HG02610 (cell line): ENCODE results near the gene ST3GAL3.

ENCODE experiments used
- ATAC-seq: cut with Tn5 transposase; IDR thresholded peaks from one replicate; pipeline ENCODE4 v1.9.1; 2021; ENCODE audit warnings: mild to moderate bottlenecking, moderate library complexity; ENCODE audit not compliant: unreplicated experiment

Gene ST3GAL3, protein sequence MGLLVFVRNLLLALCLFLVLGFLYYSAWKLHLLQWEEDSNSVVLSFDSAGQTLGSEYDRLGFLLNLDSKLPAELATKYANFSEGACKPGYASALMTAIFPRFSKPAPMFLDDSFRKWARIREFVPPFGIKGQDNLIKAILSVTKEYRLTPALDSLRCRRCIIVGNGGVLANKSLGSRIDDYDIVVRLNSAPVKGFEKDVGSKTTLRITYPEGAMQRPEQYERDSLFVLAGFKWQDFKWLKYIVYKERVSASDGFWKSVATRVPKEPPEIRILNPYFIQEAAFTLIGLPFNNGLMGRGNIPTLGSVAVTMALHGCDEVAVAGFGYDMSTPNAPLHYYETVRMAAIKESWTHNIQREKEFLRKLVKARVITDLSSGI

DNA sequence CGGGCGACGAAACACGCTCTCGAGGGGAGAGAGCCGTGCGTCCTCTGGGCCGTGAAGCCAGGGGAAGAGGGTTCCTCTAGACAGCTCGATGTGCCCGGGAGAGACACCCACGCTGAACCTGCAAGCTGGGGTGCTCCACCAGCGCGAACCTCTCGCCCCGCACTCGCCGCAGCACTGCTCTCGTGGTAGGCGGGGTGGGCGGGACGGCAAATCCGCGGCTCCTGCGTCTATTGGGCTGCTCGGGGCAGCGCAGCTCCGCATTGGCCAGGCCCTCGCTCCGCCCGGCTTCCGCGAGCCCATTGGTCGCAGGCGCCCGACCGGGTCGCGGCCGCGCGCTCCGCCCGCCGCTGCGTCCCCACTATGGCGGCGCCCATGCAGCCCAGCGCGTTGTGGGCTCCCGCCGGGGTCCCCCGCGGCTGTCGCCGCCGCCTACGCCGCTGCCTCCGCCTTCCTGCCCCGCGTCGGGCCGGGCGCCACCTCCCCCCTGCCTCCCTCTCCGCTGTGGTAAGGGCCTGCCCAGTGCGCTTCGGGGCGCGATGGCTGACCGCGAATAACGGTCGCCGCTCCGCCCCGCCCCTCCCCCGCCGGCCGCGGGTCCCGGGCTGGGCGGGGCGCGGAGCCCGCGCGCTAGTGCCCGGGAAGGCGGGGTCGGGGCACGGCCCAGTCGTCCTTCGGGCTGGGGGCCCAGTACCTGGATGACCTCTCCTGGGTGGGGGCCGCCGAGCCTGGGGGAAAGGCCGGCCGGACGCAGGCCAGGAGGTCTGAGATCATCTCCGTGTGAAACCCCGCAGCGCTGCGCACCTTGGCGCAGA is at the start of gene ST3GAL3:
ST3GAL3 (plus strand) TSS at position 347 of the 812 bp plus-strand sequence. CDS start 28,727 bp downstream, outside the sequence.
- ATAC-seq, result peak; percentile 94

DNA sequence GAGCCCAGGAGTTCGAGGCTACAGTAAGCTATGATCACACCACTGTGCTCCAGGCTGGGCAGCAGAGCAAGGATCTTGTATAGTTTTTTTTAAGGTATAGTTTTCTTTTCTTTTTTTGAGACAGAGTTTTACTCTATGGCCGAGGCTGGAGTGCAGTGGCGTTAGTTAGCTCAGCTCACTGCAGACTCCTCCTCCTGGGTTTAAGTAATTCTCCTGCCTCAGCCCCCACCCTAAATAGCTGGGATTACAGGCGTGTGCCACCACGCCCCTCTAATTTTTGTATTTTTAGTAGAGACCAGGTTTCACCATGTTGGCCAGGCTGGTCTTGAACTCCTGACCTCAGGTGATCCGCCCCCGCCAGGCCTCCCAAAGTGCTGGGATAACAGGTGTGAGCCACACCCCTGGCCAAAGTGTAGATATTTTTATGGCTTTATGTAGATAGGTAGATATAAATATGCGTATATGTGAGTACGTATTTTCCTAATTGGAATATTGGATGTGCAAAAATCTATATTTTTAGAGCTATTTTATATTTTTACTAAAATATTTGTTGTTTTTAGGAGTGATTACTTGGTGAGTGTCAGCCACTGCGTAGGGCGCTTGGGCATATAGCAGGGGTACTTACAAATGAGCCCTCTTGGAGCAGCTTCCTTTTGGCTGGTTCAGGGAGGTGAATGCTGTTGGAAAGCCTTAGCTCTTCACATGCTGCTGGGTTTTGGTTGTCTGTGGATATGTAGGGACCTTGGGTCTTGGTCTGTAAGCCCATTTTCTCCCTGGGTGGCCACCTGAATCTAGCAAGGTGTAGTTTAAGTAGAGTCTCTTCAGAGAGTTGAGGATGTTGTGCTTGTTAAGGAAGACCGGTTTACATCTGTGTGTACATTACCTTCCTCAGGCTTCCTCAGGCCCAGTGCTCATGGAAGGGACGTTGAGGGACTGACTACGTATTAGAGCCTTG is 47.8 kb upstream of the ST3GAL3 start:
- no peak for ATAC-seq

DNA sequence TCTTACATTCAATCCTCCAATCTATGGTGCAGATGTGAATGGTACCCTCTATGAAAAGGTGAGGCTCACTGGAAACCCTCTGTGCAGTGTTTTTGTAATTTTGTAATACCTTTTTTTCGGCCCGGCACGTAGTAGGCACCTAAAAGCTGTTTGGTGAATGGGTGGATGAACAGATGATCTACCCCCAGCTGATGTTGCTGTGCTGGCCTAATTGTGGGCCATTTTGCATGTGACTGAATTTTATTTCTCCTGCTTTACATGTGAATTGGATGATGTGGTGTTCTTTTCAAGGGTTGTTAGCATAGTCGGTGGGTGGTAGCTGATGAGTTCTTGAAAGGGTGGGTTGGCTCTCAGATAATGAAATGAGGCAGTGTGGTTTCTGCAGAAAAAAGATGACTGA is 47.0 kb upstream of the ST3GAL3 start:
- ATAC-seq, result no peak

DNA sequence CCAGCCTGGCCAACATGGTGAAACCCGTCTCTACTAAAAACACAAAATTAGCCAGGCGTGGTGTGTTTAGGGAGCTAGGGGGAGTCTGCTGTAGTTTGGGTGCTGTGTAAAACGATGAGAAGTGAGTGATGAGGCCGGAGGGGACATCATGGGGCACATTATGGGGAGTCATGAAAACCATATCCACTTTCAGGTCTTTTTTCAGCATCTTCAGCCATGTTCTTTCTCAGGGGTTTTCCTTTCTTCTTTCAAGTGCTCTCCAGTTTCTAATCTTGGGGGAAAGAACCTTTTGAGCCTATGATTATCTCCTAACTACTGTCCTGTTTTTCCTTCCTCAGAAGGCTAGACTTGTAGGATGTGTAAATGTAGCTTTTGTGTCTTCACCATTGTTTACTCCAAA is 43.0 kb upstream of the ST3GAL3 start:
- ATAC-seq, result peak; percentile 71

DNA sequence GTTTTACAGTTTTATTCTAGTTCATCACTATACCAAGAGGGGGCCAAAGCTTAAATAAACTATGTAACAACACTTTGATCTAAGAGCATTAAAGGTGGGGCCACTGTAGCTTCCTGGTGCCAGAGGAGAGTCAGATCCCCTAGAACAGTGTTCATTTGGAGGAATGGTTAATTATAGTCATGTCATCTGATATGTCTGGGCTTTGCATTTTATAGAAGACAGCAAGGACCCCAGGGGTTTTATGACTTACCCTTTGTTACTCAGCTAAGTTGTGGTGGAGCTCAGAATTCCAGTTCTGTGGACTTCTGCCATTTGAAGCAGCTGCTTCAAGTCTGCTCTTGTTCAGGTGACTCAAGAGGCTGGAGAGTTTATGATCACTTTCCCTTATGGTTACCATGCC is 40.7 kb upstream of the ST3GAL3 start:
- ATAC-seq, result no peak

DNA sequence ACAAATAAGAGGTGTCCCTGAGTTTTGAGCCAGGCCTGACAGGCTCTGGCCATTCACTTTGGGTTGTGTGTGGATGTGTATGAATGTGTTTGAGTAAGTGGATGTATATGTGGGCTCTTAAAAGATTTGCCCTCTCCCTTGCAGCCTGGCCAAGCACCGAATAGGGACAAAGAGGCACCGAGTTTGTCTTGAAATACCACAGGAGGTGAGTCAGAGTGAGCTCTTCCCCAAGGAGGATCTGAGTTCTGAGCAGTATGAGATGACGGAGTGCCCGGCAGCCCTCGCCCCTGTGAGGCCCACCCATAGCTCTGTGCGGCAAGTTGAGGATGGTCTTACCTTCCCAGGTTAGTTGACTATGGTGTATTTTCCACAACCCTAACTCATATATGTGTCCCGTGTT is 38.4 kb upstream of the ST3GAL3 start:
- no peak for ATAC-seq

DNA sequence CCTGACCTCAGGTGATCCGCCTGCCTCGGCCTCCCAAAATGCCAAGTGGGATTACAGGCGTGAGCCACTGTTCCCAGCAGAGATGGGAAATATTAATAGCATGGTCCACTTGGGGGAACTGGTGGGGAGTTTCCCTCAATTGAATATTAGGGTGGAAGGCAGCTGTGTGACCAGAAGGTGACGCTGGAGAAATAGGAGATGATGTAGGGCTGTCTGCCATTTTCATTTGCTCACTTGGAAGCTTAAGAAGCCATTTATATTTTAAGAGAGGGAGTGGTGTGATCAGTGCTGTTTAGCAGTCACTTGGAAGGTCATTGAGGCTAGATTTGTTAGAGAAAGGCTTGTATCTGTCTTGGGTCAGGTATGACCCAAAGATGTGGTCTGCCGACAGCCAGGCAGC is 37.5 kb upstream of the ST3GAL3 start:
- no peak for ATAC-seq

DNA sequence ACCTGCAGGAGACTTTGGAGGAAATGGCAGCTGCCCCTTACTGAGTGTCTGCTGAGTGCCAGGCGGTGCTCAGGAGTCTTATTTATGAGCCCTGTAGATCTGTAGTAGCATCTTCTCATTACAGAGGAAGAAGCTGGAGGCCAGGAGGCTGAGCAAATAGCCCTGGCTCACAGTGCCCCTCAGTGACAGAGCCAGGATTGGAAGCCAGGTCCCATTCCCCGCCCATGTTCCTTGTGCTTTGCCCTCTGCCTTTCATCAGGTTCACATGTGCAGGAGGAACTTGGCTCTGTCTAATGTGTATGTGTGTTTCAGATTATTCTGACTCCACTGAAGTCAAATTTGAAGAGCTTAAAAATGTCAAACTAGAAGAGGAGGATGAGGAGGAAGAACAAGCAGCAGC is 36.1 kb upstream of the ST3GAL3 start:
- ATAC-seq, result no peak

DNA sequence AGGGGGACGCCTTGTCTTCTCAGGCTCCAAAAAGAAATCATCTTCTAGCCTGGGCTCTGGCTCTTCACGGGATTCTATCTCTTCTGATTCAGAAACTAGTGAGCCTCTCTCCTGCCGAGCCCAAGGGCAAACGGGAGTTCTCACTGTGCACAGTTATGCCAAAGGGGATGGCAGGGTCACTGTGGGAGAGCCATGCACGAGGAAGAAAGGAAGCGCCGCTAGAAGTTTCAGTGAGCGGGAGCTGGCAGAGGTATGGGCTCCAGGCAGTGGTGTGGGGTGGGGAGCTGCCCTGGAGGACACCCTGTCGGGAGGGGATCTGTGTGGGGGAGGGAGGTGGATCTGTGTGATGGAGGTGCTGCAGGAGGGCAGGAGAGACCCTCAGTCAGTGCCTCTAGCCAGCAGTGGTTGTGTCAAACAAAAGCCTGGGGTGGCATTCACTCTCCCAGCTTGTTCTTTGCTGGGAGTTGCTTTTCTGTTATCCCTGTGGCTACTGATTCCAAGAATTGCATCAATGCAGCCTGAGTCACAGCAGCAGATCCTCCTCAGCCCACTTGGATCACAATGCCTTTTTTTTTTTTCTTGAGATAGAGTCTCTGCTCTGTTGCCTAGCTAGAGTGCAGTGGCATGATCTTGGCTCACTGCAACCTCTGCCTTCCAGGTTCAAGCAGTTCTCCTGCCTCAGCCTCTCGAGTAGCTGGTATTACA is 35.6 kb upstream of the ST3GAL3 start:
- ATAC-seq, result no peak

DNA sequence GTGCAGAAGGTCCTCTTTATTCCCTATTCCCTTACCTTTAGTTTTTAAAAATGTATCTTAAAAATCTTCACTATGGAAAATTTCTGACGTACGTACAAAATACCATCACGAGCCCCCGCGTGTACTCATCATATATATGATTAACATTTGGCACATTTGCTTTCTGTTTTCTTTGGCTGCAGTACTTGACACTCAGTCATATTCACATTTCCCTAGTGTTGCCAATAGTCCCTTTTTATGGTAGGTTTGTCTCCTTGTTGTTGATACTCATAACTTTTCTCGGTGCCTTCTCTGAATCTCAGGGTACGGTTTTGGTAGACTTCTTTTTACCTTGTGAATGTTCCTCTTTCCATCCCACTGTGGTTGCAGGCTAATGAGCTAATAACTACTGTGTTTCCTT is 34.1 kb upstream of the ST3GAL3 start:
- ATAC-seq, result no peak

DNA sequence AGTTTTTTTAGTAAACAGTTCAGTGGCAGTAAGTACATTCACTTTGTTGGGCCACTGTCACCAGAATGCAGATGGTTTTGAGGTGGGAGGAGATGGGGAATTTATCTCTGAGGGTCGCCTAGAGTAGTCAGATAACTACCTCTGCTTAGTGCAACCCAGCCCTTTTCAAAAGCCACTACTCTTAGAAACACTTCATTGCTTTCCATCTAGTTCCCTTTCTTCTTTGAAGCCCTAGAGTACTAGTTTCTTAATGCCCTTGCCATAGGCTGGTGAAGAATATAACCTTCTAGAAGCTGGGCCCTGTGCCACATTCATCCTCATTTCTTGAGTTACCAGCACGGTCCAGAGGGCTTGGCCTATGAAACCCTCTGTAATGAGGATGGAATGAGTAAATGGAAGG is 28.4 kb upstream of the ST3GAL3 start:
- no peak for ATAC-seq

DNA sequence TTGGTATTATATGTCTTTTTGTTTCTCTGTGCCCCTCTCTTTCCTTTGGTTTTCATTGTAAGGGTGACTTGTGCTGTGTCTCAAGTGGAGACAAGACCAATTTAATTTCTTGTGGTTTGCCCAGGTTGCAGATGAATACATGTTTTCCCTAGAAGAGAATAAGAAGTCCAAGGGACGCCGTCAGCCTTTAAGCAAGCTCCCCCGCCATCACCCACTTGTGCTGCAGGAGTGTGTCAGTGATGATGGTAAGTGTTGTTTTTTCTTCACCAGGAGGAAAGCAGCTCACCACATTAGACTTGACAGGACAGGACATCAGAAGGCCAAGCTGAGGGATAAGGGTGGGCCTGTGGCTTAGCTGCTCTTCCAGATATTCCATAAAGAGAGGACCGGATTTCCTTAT is 23.8 kb upstream of the ST3GAL3 start:
- no peak for ATAC-seq

DNA sequence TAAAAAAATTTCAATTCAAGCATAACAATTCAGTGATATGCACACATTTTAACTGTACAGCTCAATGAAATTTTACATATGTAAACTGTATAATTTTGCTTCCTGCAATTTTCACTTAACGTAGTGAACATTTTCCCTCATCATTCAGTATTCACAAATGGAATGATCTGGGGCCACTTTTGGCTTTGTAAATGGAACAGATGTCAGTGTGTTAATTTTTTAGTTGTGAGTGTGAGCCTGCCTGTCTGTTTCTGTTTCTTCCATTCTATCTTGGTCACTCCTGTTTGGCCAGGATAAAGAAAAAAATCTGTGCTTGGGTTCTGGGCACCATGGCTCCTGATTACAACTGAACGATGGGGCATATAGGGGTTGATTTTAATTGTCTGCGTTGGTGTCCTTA is 20.5 kb upstream of the ST3GAL3 start:
- no peak for ATAC-seq

DNA sequence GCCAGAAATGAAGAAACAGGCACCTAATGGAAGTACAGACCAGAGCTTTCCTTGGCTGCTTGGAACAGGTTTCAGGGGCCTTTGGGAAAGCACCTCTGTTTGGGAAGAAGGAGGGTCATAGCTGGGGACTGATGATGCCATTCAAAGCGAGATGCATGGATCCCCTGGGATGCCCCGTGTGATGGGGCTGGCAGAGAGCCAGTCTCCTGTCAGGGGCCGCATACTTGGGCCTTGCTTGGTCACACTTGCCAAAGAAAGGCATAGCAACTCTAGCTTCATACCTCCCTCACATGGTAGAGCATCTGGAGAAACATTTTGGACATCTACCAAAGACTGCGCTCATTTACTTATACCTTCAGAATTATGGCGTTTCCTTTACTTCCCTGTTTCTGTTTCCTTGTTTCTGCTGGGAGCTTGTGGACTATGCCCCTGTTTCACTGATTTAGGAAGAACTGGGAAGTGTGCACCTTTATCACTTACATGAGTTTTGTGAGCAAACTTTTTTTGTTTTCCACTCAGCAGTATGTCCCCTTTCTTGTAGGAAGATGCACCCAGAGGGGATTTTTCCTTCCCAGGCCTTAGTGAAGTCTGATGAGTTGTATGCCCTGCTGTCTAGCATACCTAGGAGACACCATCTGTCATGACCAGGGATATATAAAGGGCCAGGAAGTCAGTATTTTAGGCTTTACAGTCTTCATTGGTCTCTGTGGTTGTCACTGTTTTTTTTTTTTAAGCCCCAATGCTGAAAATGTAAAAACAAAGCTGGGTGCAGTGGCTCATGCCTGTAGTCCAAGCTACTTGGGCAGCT is 19.8 kb upstream of the ST3GAL3 start:
- no peak for ATAC-seq

DNA sequence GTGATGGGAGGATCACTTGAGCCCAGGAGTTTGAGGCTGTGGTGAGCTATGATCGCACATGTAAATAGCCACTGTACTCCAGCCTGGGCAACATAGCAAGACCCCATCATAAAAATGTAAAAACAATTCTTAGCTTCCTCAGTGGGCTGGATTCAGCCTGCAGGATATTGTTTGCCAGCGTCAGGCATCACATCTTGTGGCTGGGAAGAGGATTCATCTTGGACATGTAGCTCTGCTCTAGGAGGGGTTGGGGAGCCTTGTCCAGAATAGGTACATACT is 19.3 kb upstream of the ST3GAL3 start:
- no peak for ATAC-seq

DNA sequence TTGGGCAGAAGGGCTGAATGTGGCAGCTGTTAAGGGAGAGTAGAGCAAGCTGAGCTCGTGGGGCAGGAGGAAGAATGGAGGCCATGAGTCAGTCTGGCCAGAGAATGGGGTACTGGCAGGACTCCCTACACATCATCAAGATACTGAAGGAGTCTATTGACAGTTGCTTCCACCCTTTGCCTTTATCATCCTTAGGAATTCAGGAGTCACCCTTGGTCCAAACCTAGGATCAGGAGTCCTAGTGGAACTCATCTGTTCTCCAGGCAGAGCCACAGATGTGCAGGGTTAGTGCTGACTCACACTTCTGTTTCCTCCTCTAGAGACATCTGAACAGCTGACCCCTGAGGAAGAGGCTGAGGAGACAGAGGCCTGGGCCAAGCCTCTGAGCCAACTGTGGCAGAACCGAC is 18.7 kb upstream of the ST3GAL3 start:
- ATAC-seq, result no peak

DNA sequence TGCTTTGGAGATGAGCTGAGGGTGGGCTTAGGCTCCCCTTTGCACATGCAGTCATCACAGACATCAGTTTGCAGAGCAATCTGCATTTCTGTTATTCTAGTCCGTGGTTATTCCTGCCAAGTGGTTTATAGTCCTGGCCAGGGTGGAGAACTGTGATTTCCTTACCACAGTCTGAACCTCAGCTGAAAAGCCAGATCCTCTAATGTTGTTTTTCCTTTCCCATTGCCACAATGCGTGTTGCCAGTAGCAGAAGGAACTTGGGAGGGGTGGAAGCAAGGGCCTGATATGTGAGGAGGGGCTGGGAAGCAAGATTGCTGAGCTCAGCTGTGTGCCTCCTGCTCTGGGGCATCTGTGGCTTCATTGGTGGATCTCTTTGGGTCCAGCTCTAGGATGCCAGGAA is 18.0 kb upstream of the ST3GAL3 start:
- no peak for ATAC-seq

DNA sequence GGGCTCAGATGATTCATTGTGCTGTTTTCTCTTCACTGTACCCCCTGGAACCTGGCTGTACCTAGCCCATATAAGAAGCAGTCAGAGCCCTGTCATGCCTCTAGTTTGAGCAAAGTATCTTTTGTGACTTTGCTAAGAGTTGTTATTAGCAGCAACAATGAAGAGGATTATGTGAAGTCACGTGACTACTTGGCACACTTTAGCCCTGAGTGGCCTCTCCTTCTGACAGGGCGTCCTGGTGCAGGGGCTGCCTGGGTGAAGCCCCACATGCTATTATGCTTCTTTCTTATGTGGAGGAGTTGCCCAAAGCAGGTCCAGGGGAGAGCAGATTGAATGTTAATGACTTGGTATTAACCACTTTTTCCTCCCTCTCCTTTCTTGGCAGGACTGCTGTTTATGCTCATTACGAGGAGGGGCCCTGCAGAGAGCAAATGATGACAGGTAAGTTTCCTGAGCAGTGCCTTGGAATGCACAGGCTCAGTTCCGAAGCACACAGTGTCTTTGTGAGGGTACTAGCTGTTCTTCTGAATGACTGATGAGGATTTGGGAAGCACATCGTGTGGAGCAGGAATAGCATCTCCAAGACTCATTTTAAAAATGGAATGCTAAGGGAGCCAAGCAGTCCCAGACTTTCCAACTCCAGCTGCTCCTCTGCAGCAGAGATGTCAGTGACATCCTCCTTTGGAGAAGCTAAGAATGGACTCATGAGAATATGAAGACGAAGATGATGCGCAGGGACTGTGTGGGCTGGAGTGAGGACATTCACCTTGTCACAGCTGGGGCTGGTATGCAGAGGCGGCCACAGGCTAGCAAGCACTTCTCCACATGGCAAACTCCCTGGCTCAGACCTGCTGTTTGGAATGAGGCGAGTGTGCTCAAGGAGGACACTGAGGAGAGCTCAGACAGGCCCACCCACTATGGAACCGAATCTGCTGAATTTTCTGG is 15.2 kb upstream of the ST3GAL3 start:
- ATAC-seq, result no peak

DNA sequence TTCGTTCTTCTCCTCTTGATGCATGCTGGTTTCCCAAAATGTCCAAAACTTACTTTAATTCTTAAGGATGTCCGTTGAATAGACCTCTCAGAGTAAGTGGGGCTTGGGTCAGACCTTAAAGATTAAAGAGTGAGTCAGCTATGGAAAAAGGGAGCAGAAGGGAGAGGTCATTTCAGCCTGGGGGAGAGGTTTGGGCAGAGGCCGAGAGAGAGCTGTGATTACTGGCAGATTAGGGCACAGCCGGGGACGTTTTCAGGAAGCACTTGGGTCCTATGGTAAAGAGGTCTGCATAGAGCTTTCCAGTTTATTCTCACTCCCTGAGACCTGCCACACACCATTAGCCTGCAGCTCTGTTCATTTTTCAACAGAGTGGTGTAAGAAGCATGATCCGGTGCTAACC is 14.0 kb upstream of the ST3GAL3 start:
- ATAC-seq, result no peak
